Activated B cell treated with CpG ODN at 0.5 μM for 24 hours (primary cell): Measurements from ENCODE around the gene PRKAA1. TPM values are rescaled to one million over a fixed set of nuclear protein-coding genes. Genes with fewer than 3 reads are reported as not detected.
"Not testable (repeated sequence)": the region's sequence is repeated elsewhere in the genome, so short reads cannot be mapped to it uniquely, and the experiment has no call there.

ENCODE experiments used
- ATAC-seq: fragments of 200-7000 bp; cut with Tn5 transposase; one replicate; pipeline ENCODE4 v1.10.0; 2021; ENCODE audit warnings: low read depth, mild to moderate bottlenecking, moderate library complexity
- CTCF ChIA-PET: fragments of 350-600 bp; sonication (Branson Sonifier 250); formaldehyde crosslinking; loops from one replicate; lab custom pipeline; 2021; ENCODE audit warnings: antibody characterized with exemption; lab: Charles Lee
- POLR2A ChIA-PET: fragments of 350-600 bp; sonication (Branson Sonifier 250); formaldehyde crosslinking; loops from one replicate; lab custom pipeline; 2021; ENCODE audit warnings: antibody characterized with exemption; lab: Charles Lee
- DNase-seq: peaks from one replicate; pipeline ENCODE4 v3.0.0; 2022
- H3K27ac Mint-ChIP-seq: one replicate; pipeline ENCODE4 v1.8.0; 2020; ENCODE audit warnings: mixed read lengths
- H3K27me3 Mint-ChIP-seq: one replicate; pipeline ENCODE4 v1.8.0; 2021; ENCODE audit warnings: mixed read lengths
- H3K36me3 Mint-ChIP-seq: one replicate; pipeline ENCODE4 v1.8.0; 2021; ENCODE audit warnings: low read depth, mixed read lengths
- H3K4me1 Mint-ChIP-seq: one replicate; pipeline ENCODE4 v1.8.0; 2021; ENCODE audit warnings: mixed read lengths
- H3K4me3 Mint-ChIP-seq: one replicate; pipeline ENCODE4 v1.8.0; 2020; ENCODE audit warnings: mild to moderate bottlenecking, mixed read lengths
- H3K9me3 Mint-ChIP-seq: one replicate; pipeline ENCODE4 v1.8.0; 2020; ENCODE audit warnings: mixed read lengths
- intact Hi-C: fragments of 100-400 bp; cut with micrococcal nuclease; formaldehyde crosslinking; loops from one replicate; pipeline ENCODE4 v1.15.1; 2024
- total RNA-seq: library from RNA; stranded (reverse); gene quantifications from 2 replicates; pipeline ENCODE4 v1.2.3, GENCODE V29; 2022
- TF ChIP-seq, protein P1 (sequence below): fragments of 200-600 bp; IDR thresholded peaks from one replicate; pipeline ENCODE4 v1.8.0; 2022; ENCODE audit warnings: antibody characterized with exemption, mild to moderate bottlenecking

PRKAA1 gene
- total RNA-seq, 1 donor from 2014 or later: 69.4 TPM

DNA sequence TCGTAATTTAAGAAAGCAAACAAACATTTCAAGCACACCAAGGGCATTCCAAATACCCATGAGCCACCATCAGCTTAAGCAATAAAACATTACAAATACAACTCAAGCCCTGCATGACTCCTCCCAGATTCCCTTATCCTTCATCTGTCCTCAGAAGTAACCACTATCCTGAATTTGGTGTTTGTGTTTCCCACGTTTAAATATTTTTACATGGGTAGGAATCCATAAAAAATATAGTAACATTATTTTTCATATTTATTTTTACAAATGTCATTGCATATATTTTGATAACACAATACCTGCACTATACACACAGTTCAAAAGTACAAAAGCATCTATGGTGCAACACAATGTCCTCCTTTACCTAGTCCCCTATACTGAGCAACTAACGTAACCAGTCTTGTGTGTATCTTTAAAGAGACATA is 6.4 kb downstream of the PRKAA1 start:
- H3K4me1 Mint-ChIP-seq: peaks cover 48% of the 10 kb centered on the region
- TF ChIP-seq, protein P1, sequence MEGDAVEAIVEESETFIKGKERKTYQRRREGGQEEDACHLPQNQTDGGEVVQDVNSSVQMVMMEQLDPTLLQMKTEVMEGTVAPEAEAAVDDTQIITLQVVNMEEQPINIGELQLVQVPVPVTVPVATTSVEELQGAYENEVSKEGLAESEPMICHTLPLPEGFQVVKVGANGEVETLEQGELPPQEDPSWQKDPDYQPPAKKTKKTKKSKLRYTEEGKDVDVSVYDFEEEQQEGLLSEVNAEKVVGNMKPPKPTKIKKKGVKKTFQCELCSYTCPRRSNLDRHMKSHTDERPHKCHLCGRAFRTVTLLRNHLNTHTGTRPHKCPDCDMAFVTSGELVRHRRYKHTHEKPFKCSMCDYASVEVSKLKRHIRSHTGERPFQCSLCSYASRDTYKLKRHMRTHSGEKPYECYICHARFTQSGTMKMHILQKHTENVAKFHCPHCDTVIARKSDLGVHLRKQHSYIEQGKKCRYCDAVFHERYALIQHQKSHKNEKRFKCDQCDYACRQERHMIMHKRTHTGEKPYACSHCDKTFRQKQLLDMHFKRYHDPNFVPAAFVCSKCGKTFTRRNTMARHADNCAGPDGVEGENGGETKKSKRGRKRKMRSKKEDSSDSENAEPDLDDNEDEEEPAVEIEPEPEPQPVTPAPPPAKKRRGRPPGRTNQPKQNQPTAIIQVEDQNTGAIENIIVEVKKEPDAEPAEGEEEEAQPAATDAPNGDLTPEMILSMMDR: no peak

DNA sequence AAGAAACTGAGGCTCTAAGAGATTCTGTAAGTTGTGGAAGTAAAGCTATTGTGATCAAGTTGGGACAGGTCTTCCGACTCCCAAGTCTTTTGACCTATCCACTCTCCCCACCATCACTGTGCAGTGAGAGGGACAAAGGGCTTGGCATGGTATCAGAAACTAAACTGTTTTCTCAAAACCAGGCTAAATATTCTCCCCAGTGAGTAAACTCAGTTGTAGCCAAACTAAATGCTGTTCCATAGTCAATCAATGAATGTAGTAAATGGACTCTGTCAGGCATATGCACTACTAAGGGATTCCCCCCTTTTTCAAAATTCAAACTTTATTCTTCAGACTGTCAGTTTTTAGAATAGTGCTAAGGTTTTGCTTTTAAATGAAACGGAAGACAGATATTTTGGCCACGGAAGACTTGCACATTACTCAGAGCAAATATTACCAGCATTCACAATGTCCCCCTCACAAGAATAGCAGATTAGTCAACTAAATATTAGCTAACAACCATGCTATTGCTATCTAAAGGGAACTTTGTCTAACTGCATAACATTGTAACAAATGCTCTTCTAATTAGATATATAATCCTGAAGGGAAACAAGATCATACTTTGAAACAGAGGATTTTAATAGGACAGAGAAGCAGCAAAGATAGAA is 7.1 kb downstream of the PRKAA1 start:
- TF ChIP-seq, protein P1: no peak
- ATAC-seq (no peak), DNase-seq (no peak)
- Mint-ChIP-seq H3K27ac (no peak overlapping the region), H3K4me1 (peaks cover 42% of the 10 kb centered on the region), H3K36me3 (peaks cover 29% of the 10 kb centered on the region), H3K4me3 (no peak overlapping the region), H3K9me3 (peaks cover 2% of the 10 kb centered on the region), H3K27me3 (no peaks in the 10 kb centered on the region)
- ChIA-PET POLR2A (no interaction called here), CTCF (no interaction called here)
- intact Hi-C loops: no loop called here

More for the DNA sequence above, 6.4 kb downstream of the PRKAA1 start:
- CTCF ChIA-PET: no interaction called here
- Mint-ChIP-seq H3K9me3 (peaks cover 2% of the 10 kb centered on the region), H3K36me3 (peaks cover 27% of the 10 kb centered on the region), H3K27ac (no peak overlapping the region), H3K4me3 (no peak overlapping the region), H3K27me3 (no peaks in the 10 kb centered on the region)
- ATAC-seq (no peak), DNase-seq (no peak)
- intact Hi-C loops: no loop called here
- POLR2A ChIA-PET: no interaction called here

DNA sequence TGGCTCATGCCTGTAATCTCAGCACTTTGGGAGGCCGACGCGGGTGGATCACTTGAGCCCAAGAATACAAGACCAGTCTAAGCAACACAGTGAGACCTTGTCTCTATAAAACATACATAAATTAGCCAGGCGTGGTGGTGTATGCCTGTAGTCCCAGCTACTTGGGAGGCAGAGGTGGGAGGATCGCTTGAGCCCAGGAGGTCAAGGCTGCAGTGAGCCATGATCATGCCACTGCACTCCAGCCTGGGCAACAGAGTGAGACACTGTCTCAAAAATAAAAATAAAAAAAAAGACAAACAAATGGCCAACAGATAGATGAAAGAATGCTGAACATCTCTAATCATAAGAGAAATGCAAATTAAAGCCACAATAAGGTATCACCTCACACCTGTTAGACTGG is 9.2 kb downstream of the PRKAA1 start:
- peaks cover 22% of the 10 kb centered on the region for H3K36me3 Mint-ChIP-seq
- H3K27ac Mint-ChIP-seq: not testable (repeated sequence)

DNA sequence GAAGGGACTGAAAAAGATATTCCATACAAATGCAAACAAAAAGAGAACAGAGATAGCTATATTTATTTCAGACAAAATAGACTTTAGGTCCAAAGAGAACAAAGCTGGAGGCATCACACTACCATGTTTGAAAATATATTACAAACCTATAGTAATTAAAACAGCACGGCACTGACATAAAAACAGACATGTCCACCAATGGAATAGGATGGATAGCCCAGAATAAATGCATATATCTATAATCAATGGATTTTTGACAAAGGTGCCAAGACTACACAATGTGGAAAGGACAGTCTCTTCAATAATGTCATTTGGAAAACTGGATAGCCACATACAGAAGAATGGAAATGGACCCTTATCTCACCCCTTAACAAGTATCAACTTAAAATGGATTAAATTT is 10.2 kb downstream of the PRKAA1 start:
- TF ChIP-seq, protein P1: no peak
- POLR2A ChIA-PET: no interaction called here
- intact Hi-C loops: no loop called here
- DNase-seq: no peak
- peaks cover 22% of the 10 kb centered on the region for H3K36me3 Mint-ChIP-seq
- peaks cover 2% of the 10 kb centered on the region for H3K9me3 Mint-ChIP-seq
- CTCF ChIA-PET: no interaction called here
- no peak for ATAC-seq
- peaks cover 30% of the 10 kb centered on the region for H3K4me1 Mint-ChIP-seq
- H3K27ac Mint-ChIP-seq: no peak overlapping the region
- H3K4me3 Mint-ChIP-seq: no peak overlapping the region
- no peaks in the 10 kb centered on the region for H3K27me3 Mint-ChIP-seq

More for the DNA sequence above, 9.2 kb downstream of the PRKAA1 start:
- H3K4me1 Mint-ChIP-seq: peaks cover 37% of the 10 kb centered on the region
- ATAC-seq, POLR2A ChIA-PET, H3K27me3 Mint-ChIP-seq, H3K4me3 Mint-ChIP-seq, CTCF ChIA-PET, H3K9me3 Mint-ChIP-seq, DNase-seq: not testable (repeated sequence)
- intact Hi-C loops: loop anchor here (1.0 kb wide), 1 partner anchor 8 kb away; no protein-coding TSS in a partner anchor

DNA sequence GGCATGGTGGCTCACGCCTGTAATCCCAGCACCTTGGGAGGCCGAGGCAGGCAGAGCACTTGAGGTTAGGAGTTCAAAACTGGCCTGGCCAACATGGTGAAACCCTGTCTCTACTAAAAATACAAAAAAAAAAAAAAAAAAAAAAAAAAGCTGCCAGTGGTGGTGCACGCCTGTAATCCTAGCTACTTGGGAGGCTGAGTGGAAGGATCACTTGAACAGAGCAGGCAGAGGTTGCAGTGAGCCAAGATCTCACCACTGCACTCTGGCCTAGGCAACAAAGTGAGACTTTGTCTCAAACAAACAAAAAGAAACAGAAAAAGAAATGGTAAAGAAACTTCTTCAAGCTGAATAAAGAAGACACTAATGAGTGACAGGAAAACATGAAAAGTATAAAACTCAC is 11.5 kb downstream of the PRKAA1 start:
- POLR2A ChIA-PET: interaction anchor here (0.7 to 0.8 kb wide), 2 partner anchors 10 to 12 kb away, joined by 3 to 6 read pairs; partner anchors contain the start of gene PRKAA1

DNA sequence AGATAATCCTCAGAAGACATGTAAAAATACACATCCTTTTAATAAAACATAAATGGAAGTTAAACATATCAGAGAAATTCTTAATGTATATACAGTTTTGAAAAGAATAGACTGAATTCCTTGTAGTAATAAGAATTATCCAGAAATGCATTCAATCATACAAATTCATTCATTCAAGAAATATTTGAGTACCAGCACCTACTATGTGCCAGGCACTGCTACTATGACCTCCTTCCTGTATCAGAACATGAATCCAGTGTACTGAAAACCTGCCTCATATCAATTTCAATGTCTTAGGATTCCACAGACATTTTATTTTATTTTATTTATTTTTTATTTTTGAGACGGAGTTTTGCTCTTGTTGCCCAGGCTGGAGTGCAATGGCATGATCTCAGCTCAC is 13.3 kb downstream of the PRKAA1 start:
- no peak for ATAC-seq
- H3K27me3 Mint-ChIP-seq: no peaks in the 10 kb centered on the region
- H3K4me3 Mint-ChIP-seq: no peak overlapping the region
- peaks cover 33% of the 10 kb centered on the region for H3K4me1 Mint-ChIP-seq
- no peak for DNase-seq
- H3K9me3 Mint-ChIP-seq: peaks cover 2% of the 10 kb centered on the region
- no peak overlapping the region for H3K27ac Mint-ChIP-seq
- CTCF ChIA-PET: no interaction called here
- TF ChIP-seq, protein P1: no peak
- H3K36me3 Mint-ChIP-seq: peaks cover 22% of the 10 kb centered on the region
- POLR2A ChIA-PET: no interaction called here
- intact Hi-C loops: no loop called here

More for the DNA sequence above, 11.5 kb downstream of the PRKAA1 start:
- Mint-ChIP-seq H3K36me3 (peaks cover 22% of the 10 kb centered on the region), H3K4me1 (peaks cover 40% of the 10 kb centered on the region)
- H3K9me3 Mint-ChIP-seq, DNase-seq, intact Hi-C loops, H3K4me3 Mint-ChIP-seq, H3K27me3 Mint-ChIP-seq, ATAC-seq, H3K27ac Mint-ChIP-seq: not testable (repeated sequence)
- CTCF ChIA-PET: interaction anchor here (0.9 kb wide), 1 partner anchor 8 kb away, joined by 3 read pairs; no protein-coding TSS in a partner anchor
